HCT116 (cell line): ENCODE measurements around the gene PHLDB3. TPM values are rescaled to one million over a fixed set of nuclear protein-coding genes. Genes with fewer than 3 reads are reported as not detected.

Experiments
- ATAC-seq: fragments of 200-7000 bp; cut with Tn5 transposase; 2 replicates; pipeline ENCODE4 v1.9.1; 2020; ENCODE audit warnings: mild to moderate bottlenecking, moderate library complexity
- BruUV-seq: library from RNA; stranded (reverse); fragments of 400-500 nt; replicated peaks from 2 replicates; lab custom pipeline; 2021; lab: Mats Ljungman, UMichigan
- CTCF ChIA-PET: fragments of 300-600 bp; sonication (Branson Sonifier 250); formaldehyde crosslinking; loops from one replicate; lab custom pipeline; 2021; ENCODE audit warnings: antibody characterized with exemption; lab: Charles Lee
- POLR2A ChIA-PET: fragments of 300-600, 350-600 bp; sonication (Branson Sonifier 250); formaldehyde crosslinking; loops from one replicate; lab custom pipeline; 2021; ENCODE audit warnings: antibody characterized with exemption; lab: Charles Lee
- RAD21 ChIA-PET, 2 experiments: fragments of 300-600 bp; sonication (Branson Sonifier 250); formaldehyde crosslinking; loops; one replicate each; lab custom pipeline; 2023; ENCODE audit warnings: low total read pairs in 2 of 2; ENCODE audit not compliant: uncharacterized antibody in 2 of 2, unreplicated experiment in 2 of 2, low non-redundant PET in 1 of 2; lab: Charles Lee
- DNase-seq: peaks from one replicate; pipeline ENCODE4 v3.0.0-alpha.2; 2010; ENCODE audit warnings: low read depth, low spot score
- H2AFZ ChIP-seq: fragments of 200-600 bp; shearing (Covaris generic), sonication (generic); 2 replicates; pipeline ENCODE4 v1.6.1; 2017; ENCODE audit warnings: low read depth, mixed run types, mixed read lengths, antibody characterized with exemption, low read length; ENCODE audit not compliant: poor library complexity, severe bottlenecking
- H3K27ac ChIP-seq: 2 replicates; pipeline ENCODE4 v1.5.1; 2012; ENCODE audit warnings: low read depth, low read length
- H3K27me3 ChIP-seq: fragments of 200-600 bp; sonication (generic); 2 replicates; pipeline ENCODE4 v1.6.1; 2016; ENCODE audit warnings: mixed run types, low read length, mixed read lengths; ENCODE audit not compliant: insufficient read depth
- H3K36me3 ChIP-seq, 2 experiments: fragments of 200-500 bp in 1 of 2; fragments of 200-600 bp in 1 of 2; sonication (Bioruptor generic) in 1 of 2; sonication (generic) in 1 of 2; 2 replicates each; pipeline versions ENCODE4 v1.5.1 to v1.6.1; 2014 to 2016; ENCODE audit warnings: low read length in 2 of 2, inconsistent platforms in 1 of 2, mixed read lengths in 1 of 2, mixed run types in 1 of 2; ENCODE audit not compliant: insufficient read depth in 2 of 2, control insufficient read depth in 1 of 2
- H3K4me1 ChIP-seq, 2 experiments: fragments of 200-600 bp in 1 of 2; sonication (generic) in 1 of 2; 2 replicates each; pipeline versions ENCODE4 v1.5.1 to v1.6.1; 2012 to 2017; ENCODE audit warnings: low read length in 2 of 2, inconsistent platforms in 1 of 2, mild to moderate bottlenecking in 1 of 2, mixed read lengths in 1 of 2, mixed run types in 1 of 2, moderate library complexity in 1 of 2; ENCODE audit not compliant: insufficient read depth in 2 of 2, control insufficient read depth in 1 of 2
- H3K4me2 ChIP-seq: fragments of 200-600 bp; sonication (generic); 2 replicates; pipeline ENCODE4 v1.6.1; 2017; ENCODE audit warnings: mixed run types, low read length, mixed read lengths
- H3K4me3 ChIP-seq, 2 experiments: fragments of 200-600 bp in 1 of 2; sonication (generic) in 1 of 2; replicated peaks in 1 of 2; 2 replicates each; pipeline ENCODE4 v1.5.1; 2011 to 2016; ENCODE audit warnings: low read length in 2 of 2, control low read depth in 1 of 2, low read depth in 1 of 2, mild to moderate bottlenecking in 1 of 2, mixed read lengths in 1 of 2, mixed run types in 1 of 2
- H3K79me2 ChIP-seq: fragments of 200-600 bp; sonication (generic); 2 replicates; pipeline ENCODE4 v1.6.1; 2017; ENCODE audit warnings: mild to moderate bottlenecking, mixed run types, low read length, moderate library complexity, mixed read lengths; ENCODE audit not compliant: insufficient read depth
- H3K9ac ChIP-seq: fragments of 200-600 bp; sonication (generic); 2 replicates; pipeline ENCODE4 v1.6.1; 2016; ENCODE audit warnings: low read length, mixed read lengths
- H3K9me2 ChIP-seq: fragments of 200-600 bp; sonication (generic), shearing (Covaris generic); 2 replicates; pipeline ENCODE4 v1.6.1; 2017; ENCODE audit warnings: mixed run types, mild to moderate bottlenecking, moderate library complexity; ENCODE audit not compliant: insufficient read depth
- H3K9me3 ChIP-seq, 2 experiments: fragments of 200-500 bp in 1 of 2; fragments of 200-600 bp in 1 of 2; sonication (Bioruptor generic) in 1 of 2; sonication (generic) in 1 of 2; 2 replicates each; pipeline ENCODE4 v1.6.1; 2014 to 2017; ENCODE audit warnings: low read length in 2 of 2, mixed read lengths in 2 of 2, inconsistent platforms in 1 of 2, low read depth in 1 of 2, mild to moderate bottlenecking in 1 of 2, mixed run types in 1 of 2, moderate library complexity in 1 of 2; ENCODE audit not compliant: control insufficient read depth in 1 of 2, insufficient read depth in 1 of 2
- H4K20me1 ChIP-seq: fragments of 200-600 bp; sonication (generic), shearing (Covaris generic); 2 replicates; pipeline ENCODE4 v1.6.1; 2017; ENCODE audit warnings: mixed run types, mild to moderate bottlenecking, moderate library complexity; ENCODE audit not compliant: insufficient read depth
- CEBPB ChIP-seq: IDR thresholded peaks from 2 replicates; pipeline ENCODE4 v1.6.1; 2012; ENCODE audit warnings: low read depth
- EGR1 ChIP-seq: IDR thresholded peaks from 2 replicates; pipeline ENCODE4 v1.6.1; 2012; ENCODE audit warnings: low read depth
- ELF1 ChIP-seq: IDR thresholded peaks from 2 replicates; pipeline ENCODE4 v1.6.1; 2012; ENCODE audit warnings: low read depth, borderline replicate concordance
- EZH2 ChIP-seq: fragments of 200-600 bp; sonication (generic); IDR thresholded peaks from 2 replicates; pipeline ENCODE4 v1.6.1; 2017; ENCODE audit warnings: antibody characterized with exemption, mixed run types
- POLR2A ChIP-seq: IDR thresholded peaks from 2 replicates; pipeline ENCODE4 v1.7.0; 2011; ENCODE audit warnings: borderline replicate concordance; ENCODE audit not compliant: insufficient read depth, insufficient read length; ENCODE audit errors: extremely low read depth
- RAD21 ChIP-seq: IDR thresholded peaks from 2 replicates; pipeline ENCODE4 v1.6.1; 2012; ENCODE audit warnings: low read depth, mild to moderate bottlenecking
- SIN3A ChIP-seq: IDR thresholded peaks from 2 replicates; pipeline ENCODE4 v1.6.1; 2012; ENCODE audit warnings: low read depth
- SP1 ChIP-seq: IDR thresholded peaks from 2 replicates; pipeline ENCODE4 v1.6.1; 2012; ENCODE audit warnings: low read depth
- SRF ChIP-seq: IDR thresholded peaks from 2 replicates; pipeline ENCODE4 v1.6.1; 2012; ENCODE audit warnings: low read depth
- TCF7L2 ChIP-seq: IDR thresholded peaks from 2 replicates; pipeline ENCODE4 v1.7.0; 2011; ENCODE audit warnings: borderline replicate concordance, inconsistent platforms; ENCODE audit not compliant: insufficient read depth, insufficient read length; ENCODE audit errors: extremely low read depth
- YY1 ChIP-seq: IDR thresholded peaks from 2 replicates; pipeline ENCODE4 v1.6.1; 2011; ENCODE audit warnings: low read length, low read depth, moderate library complexity, mild to moderate bottlenecking; ENCODE audit not compliant: insufficient replicate concordance; ENCODE audit errors: extremely low read depth
- intact Hi-C: fragments of 100-400 bp; cut with micrococcal nuclease; formaldehyde crosslinking; loops from 2 replicates; pipeline ENCODE4 v1.10.0; 2022
- total RNA-seq: library from RNA; stranded (reverse); gene quantifications from one replicate; pipeline ENCODE4 v1.2.1, GENCODE V29; 2021; ENCODE audit not compliant: unreplicated experiment
- TF ChIP-seq, protein P1 (sequence below): IDR thresholded peaks from 2 replicates; pipeline ENCODE4 v1.6.1; 2012; ENCODE audit warnings: low read depth
- TF ChIP-seq, protein P2 (sequence below), 3 experiments: fragments of 200-600 bp in 1 of 3; sonication (generic) in 1 of 3; IDR thresholded peaks in 2 of 3; conservative IDR thresholded peaks in 1 of 3; 2 replicates each; pipeline ENCODE4 v1.5.1; 2012 to 2017; ENCODE audit warnings: low read depth in 2 of 3, low read length in 2 of 3, antibody characterized with exemption in 1 of 3, borderline replicate concordance in 1 of 3, control low read depth in 1 of 3, mild to moderate bottlenecking in 1 of 3, mixed read lengths in 1 of 3, mixed run types in 1 of 3, moderate library complexity in 1 of 3; ENCODE audit not compliant: insufficient read depth in 1 of 3
- TF ChIP-seq, protein P3 (sequence below): IDR thresholded peaks from 2 replicates; pipeline ENCODE4 v1.6.1; 2011; ENCODE audit warnings: mild to moderate bottlenecking, low read length, moderate library complexity; ENCODE audit not compliant: insufficient replicate concordance; ENCODE audit errors: extremely low read depth
- TF ChIP-seq, protein P4 (sequence below): IDR thresholded peaks from 2 replicates; pipeline ENCODE4 v1.6.1; 2012
- TF ChIP-seq, protein P5 (sequence below): IDR thresholded peaks from 2 replicates; pipeline ENCODE4 v1.6.1; 2012

The PHLDB3 gene
- total RNA-seq, 1 experiment from 2014 or later: 15.5 TPM

DNA sequence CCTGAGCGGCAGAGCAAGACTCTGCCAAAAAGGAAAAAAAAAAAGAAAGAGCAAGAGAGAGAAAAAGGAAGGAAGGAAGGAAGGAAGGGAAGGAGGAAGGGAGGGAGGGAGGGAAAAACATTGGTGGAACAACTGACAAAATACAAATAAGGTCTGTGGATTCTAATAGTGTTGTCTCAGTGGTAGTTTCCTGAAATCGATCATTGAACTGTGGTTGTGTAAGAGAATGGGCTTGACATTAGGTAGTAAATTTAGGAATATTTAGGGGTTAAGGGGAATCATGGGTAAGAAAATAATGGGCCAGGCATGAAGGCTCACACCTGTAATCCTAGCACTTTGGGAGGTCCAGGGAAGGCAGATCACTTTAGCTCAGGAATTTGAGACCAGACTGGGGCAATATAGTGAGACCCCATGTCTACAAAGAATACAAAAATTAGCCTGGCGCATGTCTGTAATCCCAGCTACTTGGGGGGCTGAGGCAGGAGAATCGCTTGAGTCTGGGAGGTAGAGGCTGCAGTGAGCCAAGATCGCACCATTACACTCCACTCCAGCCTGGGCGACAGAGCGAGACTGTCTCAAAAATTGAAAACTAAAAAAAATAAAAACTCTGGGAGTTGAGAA lies 14.5 kb downstream of the PHLDB3 start:
- BruUV-seq: no TSS peak
- Histone ChIP-seq H3K27ac (no peak overlapping the region), H3K79me2 (no peaks in the 10 kb centered on the region), H3K27me3 (no peaks in the 10 kb centered on the region)
- POLR2A ChIA-PET: no interaction called here
- TF ChIP-seq, protein P1, sequence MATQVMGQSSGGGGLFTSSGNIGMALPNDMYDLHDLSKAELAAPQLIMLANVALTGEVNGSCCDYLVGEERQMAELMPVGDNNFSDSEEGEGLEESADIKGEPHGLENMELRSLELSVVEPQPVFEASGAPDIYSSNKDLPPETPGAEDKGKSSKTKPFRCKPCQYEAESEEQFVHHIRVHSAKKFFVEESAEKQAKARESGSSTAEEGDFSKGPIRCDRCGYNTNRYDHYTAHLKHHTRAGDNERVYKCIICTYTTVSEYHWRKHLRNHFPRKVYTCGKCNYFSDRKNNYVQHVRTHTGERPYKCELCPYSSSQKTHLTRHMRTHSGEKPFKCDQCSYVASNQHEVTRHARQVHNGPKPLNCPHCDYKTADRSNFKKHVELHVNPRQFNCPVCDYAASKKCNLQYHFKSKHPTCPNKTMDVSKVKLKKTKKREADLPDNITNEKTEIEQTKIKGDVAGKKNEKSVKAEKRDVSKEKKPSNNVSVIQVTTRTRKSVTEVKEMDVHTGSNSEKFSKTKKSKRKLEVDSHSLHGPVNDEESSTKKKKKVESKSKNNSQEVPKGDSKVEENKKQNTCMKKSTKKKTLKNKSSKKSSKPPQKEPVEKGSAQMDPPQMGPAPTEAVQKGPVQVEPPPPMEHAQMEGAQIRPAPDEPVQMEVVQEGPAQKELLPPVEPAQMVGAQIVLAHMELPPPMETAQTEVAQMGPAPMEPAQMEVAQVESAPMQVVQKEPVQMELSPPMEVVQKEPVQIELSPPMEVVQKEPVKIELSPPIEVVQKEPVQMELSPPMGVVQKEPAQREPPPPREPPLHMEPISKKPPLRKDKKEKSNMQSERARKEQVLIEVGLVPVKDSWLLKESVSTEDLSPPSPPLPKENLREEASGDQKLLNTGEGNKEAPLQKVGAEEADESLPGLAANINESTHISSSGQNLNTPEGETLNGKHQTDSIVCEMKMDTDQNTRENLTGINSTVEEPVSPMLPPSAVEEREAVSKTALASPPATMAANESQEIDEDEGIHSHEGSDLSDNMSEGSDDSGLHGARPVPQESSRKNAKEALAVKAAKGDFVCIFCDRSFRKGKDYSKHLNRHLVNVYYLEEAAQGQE: no peak
- TF ChIP-seq EZH2 (no peak), EGR1 (no peak), TCF7L2 (no peak), YY1 (no peak), CEBPB (no peak), POLR2A (no peak), ELF1 (no peak), SIN3A (no peak), RAD21 (no peak), SP1 (no peak), SRF (no peak)
- TF ChIP-seq, protein P2, sequence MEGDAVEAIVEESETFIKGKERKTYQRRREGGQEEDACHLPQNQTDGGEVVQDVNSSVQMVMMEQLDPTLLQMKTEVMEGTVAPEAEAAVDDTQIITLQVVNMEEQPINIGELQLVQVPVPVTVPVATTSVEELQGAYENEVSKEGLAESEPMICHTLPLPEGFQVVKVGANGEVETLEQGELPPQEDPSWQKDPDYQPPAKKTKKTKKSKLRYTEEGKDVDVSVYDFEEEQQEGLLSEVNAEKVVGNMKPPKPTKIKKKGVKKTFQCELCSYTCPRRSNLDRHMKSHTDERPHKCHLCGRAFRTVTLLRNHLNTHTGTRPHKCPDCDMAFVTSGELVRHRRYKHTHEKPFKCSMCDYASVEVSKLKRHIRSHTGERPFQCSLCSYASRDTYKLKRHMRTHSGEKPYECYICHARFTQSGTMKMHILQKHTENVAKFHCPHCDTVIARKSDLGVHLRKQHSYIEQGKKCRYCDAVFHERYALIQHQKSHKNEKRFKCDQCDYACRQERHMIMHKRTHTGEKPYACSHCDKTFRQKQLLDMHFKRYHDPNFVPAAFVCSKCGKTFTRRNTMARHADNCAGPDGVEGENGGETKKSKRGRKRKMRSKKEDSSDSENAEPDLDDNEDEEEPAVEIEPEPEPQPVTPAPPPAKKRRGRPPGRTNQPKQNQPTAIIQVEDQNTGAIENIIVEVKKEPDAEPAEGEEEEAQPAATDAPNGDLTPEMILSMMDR (IDR thresholded peaks at IDR 0.05 in 2 of 3, conservative IDR thresholded peaks at IDR 0.05 in 1 of 3; ENCODE audit: borderline replicate concordance in 1 of 3, insufficient read depth in 1 of 3, low read depth in 2 of 3, low read length in 2 of 3): no peak
- TF ChIP-seq, protein P3, sequence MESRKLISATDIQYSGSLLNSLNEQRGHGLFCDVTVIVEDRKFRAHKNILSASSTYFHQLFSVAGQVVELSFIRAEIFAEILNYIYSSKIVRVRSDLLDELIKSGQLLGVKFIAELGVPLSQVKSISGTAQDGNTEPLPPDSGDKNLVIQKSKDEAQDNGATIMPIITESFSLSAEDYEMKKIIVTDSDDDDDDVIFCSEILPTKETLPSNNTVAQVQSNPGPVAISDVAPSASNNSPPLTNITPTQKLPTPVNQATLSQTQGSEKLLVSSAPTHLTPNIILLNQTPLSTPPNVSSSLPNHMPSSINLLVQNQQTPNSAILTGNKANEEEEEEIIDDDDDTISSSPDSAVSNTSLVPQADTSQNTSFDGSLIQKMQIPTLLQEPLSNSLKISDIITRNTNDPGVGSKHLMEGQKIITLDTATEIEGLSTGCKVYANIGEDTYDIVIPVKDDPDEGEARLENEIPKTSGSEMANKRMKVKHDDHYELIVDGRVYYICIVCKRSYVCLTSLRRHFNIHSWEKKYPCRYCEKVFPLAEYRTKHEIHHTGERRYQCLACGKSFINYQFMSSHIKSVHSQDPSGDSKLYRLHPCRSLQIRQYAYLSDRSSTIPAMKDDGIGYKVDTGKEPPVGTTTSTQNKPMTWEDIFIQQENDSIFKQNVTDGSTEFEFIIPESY: no peak
- TF ChIP-seq, protein P4, sequence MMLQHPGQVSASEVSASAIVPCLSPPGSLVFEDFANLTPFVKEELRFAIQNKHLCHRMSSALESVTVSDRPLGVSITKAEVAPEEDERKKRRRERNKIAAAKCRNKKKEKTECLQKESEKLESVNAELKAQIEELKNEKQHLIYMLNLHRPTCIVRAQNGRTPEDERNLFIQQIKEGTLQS: no peak
- TF ChIP-seq, protein P5, sequence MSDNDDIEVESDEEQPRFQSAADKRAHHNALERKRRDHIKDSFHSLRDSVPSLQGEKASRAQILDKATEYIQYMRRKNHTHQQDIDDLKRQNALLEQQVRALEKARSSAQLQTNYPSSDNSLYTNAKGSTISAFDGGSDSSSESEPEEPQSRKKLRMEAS: no peak
- TF ChIP-seq, all 23 proteins: peak for 0
- no peak for ATAC-seq
- no peak for DNase-seq
- no peaks in the 10 kb centered on the region for H4K20me1 ChIP-seq
- H3K36me3 ChIP-seq: no peaks in the 10 kb centered on the region; a peak in 1 of 4 replicates
- no peaks in the 10 kb centered on the region for H3K4me1 ChIP-seq
- no peak overlapping the region for H2AFZ ChIP-seq
- H3K4me2 ChIP-seq: no peak overlapping the region
- intact Hi-C loops: no loop called here
- no peaks in the 10 kb centered on the region for H3K9me2 ChIP-seq
- H3K9ac ChIP-seq: no peak overlapping the region
- no peak overlapping the region for H3K4me3 ChIP-seq
- ChIA-PET RAD21 (no interaction called here), CTCF (no interaction called here)
- H3K9me3 ChIP-seq: no peaks in the 10 kb centered on the region
